Nephron progenitor cell (in vitro differentiated cells): ENCODE data around the gene PHF19.

Source experiments
- DNase-seq: peaks from one replicate; pipeline ENCODE4 v3.0.0; 2021
- H3K27ac Mint-ChIP-seq: 2 replicates; pipeline ENCODE4 v1.8.0; 2021; ENCODE audit warnings: mild to moderate bottlenecking, moderate library complexity, mixed read lengths
- H3K27me3 Mint-ChIP-seq: 2 replicates; pipeline ENCODE4 v1.8.0; 2021; ENCODE audit warnings: mild to moderate bottlenecking, low read depth, mixed read lengths; ENCODE audit not compliant: poor library complexity
- H3K36me3 Mint-ChIP-seq: 2 replicates; pipeline ENCODE4 v1.8.0; 2021; ENCODE audit warnings: low read depth, mixed read lengths
- H3K4me1 Mint-ChIP-seq: 2 replicates; pipeline ENCODE4 v1.8.0; 2021; ENCODE audit warnings: mixed read lengths
- H3K4me3 Mint-ChIP-seq: 2 replicates; pipeline ENCODE4 v1.8.0; 2021; ENCODE audit warnings: mild to moderate bottlenecking, moderate library complexity, mixed read lengths
- H3K9me3 Mint-ChIP-seq: 2 replicates; pipeline ENCODE4 v1.8.0; 2021; ENCODE audit warnings: mild to moderate bottlenecking, moderate library complexity, mixed read lengths
- CTCF ChIP-seq: fragments of 200-600 bp; sonication (generic); IDR thresholded peaks from 2 replicates; pipeline ENCODE4 v1.5.0; 2021; ENCODE audit warnings: antibody characterized with exemption

PHF19 gene

GRCh38 chr9:120922404-120923195 is 45.6 kb upstream of the PHF19 start:
- no peak for TF ChIP-seq CTCF
- Mint-ChIP-seq H3K27me3 (peaks cover 5% of the 10 kb centered on the region), H3K27ac (no peak overlapping the region), H3K9me3 (no peaks in the 10 kb centered on the region), H3K4me1 (peaks cover 46% of the 10 kb centered on the region), H3K4me3 (no peak overlapping the region), H3K36me3 (no peaks in the 10 kb centered on the region)
- DNase-seq, result no peak

GRCh38 chr9:120921661-120922181 is 44.7 kb upstream of the PHF19 start:
- DNase-seq, result no peak
- no peak for TF ChIP-seq CTCF
- Mint-ChIP-seq H3K27ac (peak overlapping the region; percentile 79), H3K36me3 (peaks cover 4% of the 10 kb centered on the region), H3K27me3 (no peaks in the 10 kb centered on the region), H3K4me1 (peaks cover 48% of the 10 kb centered on the region), H3K9me3 (no peaks in the 10 kb centered on the region), H3K4me3 (peak overlapping the region; percentile 55)

GRCh38 chr9:120920806-120921178 is 43.8 kb upstream of the PHF19 start:
- peaks cover 51% of the 10 kb centered on the region for H3K4me1 Mint-ChIP-seq
- peaks cover 6% of the 10 kb centered on the region for H3K36me3 Mint-ChIP-seq
- no peaks in the 10 kb centered on the region for H3K9me3 Mint-ChIP-seq
- no peak for DNase-seq
- no peaks in the 10 kb centered on the region for H3K27me3 Mint-ChIP-seq
- no peak overlapping the region for H3K4me3 Mint-ChIP-seq
- H3K27ac Mint-ChIP-seq, result no peak overlapping the region
- no peak for TF ChIP-seq CTCF

- no peak overlapping the region for H3K4me3 Mint-ChIP-seq
Observed at GRCh38 chr9:120919843-120920805, 43.1 kb upstream of the PHF19 start.

More at GRCh38 chr9:120919843-120920805, 43.1 kb upstream of the PHF19 start:
- H3K36me3 Mint-ChIP-seq, result peaks cover 6% of the 10 kb centered on the region
- H3K9me3 Mint-ChIP-seq, result no peaks in the 10 kb centered on the region
- peak overlapping the region; percentile 92 for H3K27ac Mint-ChIP-seq
- TF ChIP-seq CTCF, result no peak
- DNase-seq, result no peak
- H3K4me1 Mint-ChIP-seq, result peaks cover 51% of the 10 kb centered on the region
- H3K27me3 Mint-ChIP-seq, result no peaks in the 10 kb centered on the region
